Kidney (tissue), 14 donors: Measurements from ENCODE around the gene C2CD4D. TPM values are rescaled to one million over a fixed set of nuclear protein-coding genes. Genes with fewer than 3 reads are reported as not detected.

ENCODE experiments used
- DNase-seq, 5 donors: peaks; one replicate each; pipeline ENCODE4 v3.0.0-alpha.2; 2013 to 2020
- FAIRE-seq: peaks from 2 replicates; lab custom pipeline; 2012; peaks lifted over from hg19 to GRCh38; lab: Jason Lieb, UNC
- H3K27ac ChIP-seq, 2 donors: one replicate each; pipeline ENCODE4 v1.7.0; 2013; ENCODE audit warnings: low read depth in 2 of 2, low read length in 2 of 2, inconsistent platforms in 1 of 2
- H3K27me3 ChIP-seq: one replicate; pipeline ENCODE4 v1.7.1; 2013; ENCODE audit warnings: low read length, inconsistent platforms; ENCODE audit not compliant: control insufficient read depth, insufficient read depth
- H3K36me3 ChIP-seq, 3 donors: one replicate each; pipeline versions ENCODE4 v1.7.0 to v1.7.1; 2013; ENCODE audit warnings: low read length in 3 of 3, control low read depth in 1 of 3, inconsistent platforms in 1 of 3; ENCODE audit not compliant: insufficient read depth in 3 of 3, control insufficient read depth in 2 of 3
- H3K4me1 ChIP-seq, 3 donors: one replicate each; pipeline versions ENCODE4 v1.7.0 to v1.7.1; 2013; ENCODE audit warnings: low read length in 3 of 3, inconsistent platforms in 1 of 3, low read depth in 1 of 3; ENCODE audit not compliant: control insufficient read depth in 2 of 3, insufficient read depth in 2 of 3
- H3K4me3 ChIP-seq, 3 donors: one replicate each; pipeline versions ENCODE4 v1.7.0 to v1.8.1; 2013; ENCODE audit warnings: low read length in 3 of 3, control low read depth in 1 of 3, inconsistent platforms in 1 of 3
- H3K9ac ChIP-seq, 3 donors: one replicate each; pipeline versions ENCODE4 v1.7.0 to v1.7.1; 2013; ENCODE audit warnings: low read length in 3 of 3, control low read depth in 1 of 3, inconsistent platforms in 1 of 3
- H3K9me3 ChIP-seq, 3 donors: one replicate each; pipeline versions ENCODE4 v1.7.0 to v1.7.1; 2013; ENCODE audit warnings: low read length in 3 of 3, control low read depth in 1 of 3, inconsistent platforms in 1 of 3; ENCODE audit not compliant: control insufficient read depth in 2 of 3, insufficient read depth in 1 of 3
- CTCF ChIP-seq: IDR thresholded peaks from 3 replicates; pipeline ENCODE4 v1.5.1; 2012; ENCODE audit warnings: mild to moderate bottlenecking, moderate library complexity, borderline replicate concordance; ENCODE audit not compliant: insufficient read depth; ENCODE audit errors: extremely low read depth
- intact Hi-C: fragments of 100-400 bp; cut with DNase I; formaldehyde crosslinking; loops from one replicate; pipeline ENCODE4 v1.11.1; 2022
- polyA plus RNA-seq: library from polyadenylated mRNA; stranded (reverse); fragments of 350-450 nt; fragmentation: Illumina TruSeq; extraction: RNeasy Lipid Tissue Mini Kit (QIAGEN cat#74804); gene quantifications from one replicate; pipeline ENCODE4 v1.2.3, GENCODE V29; 2014; ENCODE audit warnings: low read depth, low replicate concordance; ENCODE audit not compliant: insufficient read depth
- total RNA-seq: library from RNA; stranded (reverse); fragmentation: NEBNext Ultra II Directional; extraction: Animal tissue kit (Norgen Biotek cat#: 25700); gene quantifications from one replicate; pipeline ENCODE4 v1.2.1, GENCODE V29; 2021
- donor health status: control.
- donor health status: control.
- donor health status: control.
- donor health status: control.
- donor health status: control.
- donor health status: DM: yes; HTN: yes; CAD: no.
- donor health status: Normal renal cell carcinoma (clear cell type).

Gene C2CD4D
- total and polyA plus RNA-seq, 2 donors from 2014 or later, result 0.43 to 0.57 TPM

- Histone ChIP-seq H3K27ac (no peak overlapping the region), H3K27me3 (no peaks in the 10 kb centered on the region), H3K9me3 (no peaks in the 10 kb centered on the region), H3K9ac (no peak overlapping the region), H3K4me1 (no peaks in the 10 kb centered on the region), H3K36me3 (peaks cover 0 to 44% (median 6%) of the 10 kb centered on the region in 3 donors), H3K4me3 (no peak overlapping the region)
- no peak for FAIRE-seq
- intact Hi-C loops, result no loop called here
- no peak for TF ChIP-seq CTCF
- DNase-seq, result no peak
These were observed 29.5 kb downstream of the C2CD4D start for GRCh38 chr1:151809985-151810556.

- no peak overlapping the region for H3K4me3 ChIP-seq
- TF ChIP-seq CTCF, result no peak
- H3K9ac ChIP-seq, result no peak overlapping the region
- intact Hi-C loops, result no loop called here
- DNase-seq (no peak), FAIRE-seq (no peak)
- H3K9me3 ChIP-seq, result no peaks in the 10 kb centered on the region
- no peak overlapping the region for H3K27ac ChIP-seq
- peaks cover 0 to 42% (median 6%) of the 10 kb centered on the region in 3 donors for H3K36me3 ChIP-seq
- H3K27me3 ChIP-seq, result no peaks in the 10 kb centered on the region
- H3K4me1 ChIP-seq, result no peaks in the 10 kb centered on the region
These were observed 30.2 kb downstream of the C2CD4D start for GRCh38 chr1:151809290-151809984.

GRCh38 chr1:151807766-151808165, 31.9 kb downstream of the C2CD4D start:
- Histone ChIP-seq H3K36me3 (peaks cover 0 to 30% (median 6%) of the 10 kb centered on the region in 3 donors), H3K4me3 (no peak overlapping the region), H3K9me3 (no peaks in the 10 kb centered on the region), H3K9ac (no peak overlapping the region), H3K4me1 (no peaks in the 10 kb centered on the region), H3K27ac (no peak overlapping the region), H3K27me3 (no peaks in the 10 kb centered on the region)
- no peak for TF ChIP-seq CTCF
- intact Hi-C loops, result no loop called here
- FAIRE-seq, result no peak
- DNase-seq, result no peak
